Measurements from ENCODE around the gene FAM222A. TPM values are rescaled to one million over a fixed set of nuclear protein-coding genes. Genes with fewer than 3 reads are reported as not detected.

Gene FAM222A
- total and polyA plus RNA-seq, 2 of the 8 experiments (the other 6 are each of a cell fraction or from before 2014, with no cell fraction given), result 0.94 to 1.1 TPM

- no peak overlapping the region for H3K27ac ChIP-seq (ENCODE audit: low read depth, low read length)
- no peak overlapping the region for H3K14ac ChIP-seq (ENCODE audit: insufficient read length)
- no peaks in the 10 kb centered on the region for H3K79me2 ChIP-seq (ENCODE audit: control insufficient read depth in 1 of 2, insufficient read depth in 2 of 2, low read length in 2 of 2)
- H3K4ac ChIP-seq (replicated peaks; ENCODE audit: insufficient read length, low read depth, low read length), result peak overlapping the region; percentile 59
- no peaks in the 10 kb centered on the region for H3K27me3 ChIP-seq (replicated peaks in 1 of 4; ENCODE audit: control insufficient read depth in 3 of 4, extremely low read depth in 1 of 4, insufficient read depth in 3 of 4, low read length in 3 of 4)
- no peaks in the 10 kb centered on the region for H3K36me3 ChIP-seq (ENCODE audit: control insufficient read depth in 2 of 4, insufficient read depth in 4 of 4, low read length in 3 of 4)
- no peaks in the 10 kb centered on the region for H3K23me2 ChIP-seq (ENCODE audit: low read depth, low read length)
- H3K4me1 ChIP-seq (replicated peaks in 1 of 4; ENCODE audit: control insufficient read depth in 3 of 4, insufficient read depth in 4 of 4, low read length in 3 of 4), result peaks cover 0 to 7% (median 2%) of the 10 kb centered on the region in 4 experiments; a peak in 1 of 7 replicates
- no peak overlapping the region for H4K5ac ChIP-seq (ENCODE audit: insufficient read length, low read depth, low read length)
- DNase-seq (ENCODE audit: low read depth in 1 of 2, low spot score in 2 of 2) (peak in 1 of 2 experiments; percentile 47), FAIRE-seq (no peak)
- no peak overlapping the region for H3K9ac ChIP-seq (replicated peaks in 1 of 4; ENCODE audit: extremely low read depth in 1 of 4, low read depth in 3 of 4, low read length in 3 of 4)
- no peak overlapping the region for H2AFZ ChIP-seq (ENCODE audit: low read length)
- no peak overlapping the region for H3K23ac ChIP-seq (ENCODE audit: insufficient read length)
- H2BK20ac ChIP-seq (ENCODE audit: low read length), result 0 out of 2 replicates have a peak overlapping the region, but pooled peaks have one; percentile 9
- no peak overlapping the region for H3K4me3 ChIP-seq (ENCODE audit: extremely low read depth in 1 of 4, insufficient read depth in 2 of 4, low read depth in 3 of 4, low read length in 4 of 4)
- no peak overlapping the region for H3K4me2 ChIP-seq (ENCODE audit: insufficient read depth in 1 of 2, low read depth in 2 of 2, low read length in 2 of 2)
- POLR2A ChIA-PET (ENCODE audit: partially characterized antibody), result interaction anchor here (1.2 to 1.4 kb wide), 2 partner anchors 12 to 173 kb away, joined by 3 read pairs; no protein-coding TSS in a partner anchor
- H2BK15ac ChIP-seq (ENCODE audit: low read length), result peak overlapping the region; percentile 81; the same call in 1 of the 2 replicates
- no peak overlapping the region; the same call in 1 of the 2 replicates for H4K8ac ChIP-seq (ENCODE audit: extremely low read depth, insufficient read depth, low read length)
- H4K20me1 ChIP-seq (replicated peaks in 1 of 2; ENCODE audit: control insufficient read depth in 1 of 2, insufficient read depth in 2 of 2, low read length in 2 of 2), result no peaks in the 10 kb centered on the region
- H3K79me1 ChIP-seq (ENCODE audit: low read depth, low read length), result no peaks in the 10 kb centered on the region
- H3K9me3 ChIP-seq (ENCODE audit: insufficient read depth in 2 of 2, low read depth in 1 of 2, low read length in 1 of 2), result no peaks in the 10 kb centered on the region
- H3K56ac ChIP-seq (replicated peaks; ENCODE audit: insufficient read length, low read depth, low read length), result no peak overlapping the region
- no peak overlapping the region for H2BK120ac ChIP-seq (replicated peaks; ENCODE audit: low read depth, low read length)
- no peak overlapping the region; the same call in 1 of the 2 replicates for H2AK5ac ChIP-seq (ENCODE audit: low read depth, low read length)
- no peak overlapping the region for H3K18ac ChIP-seq (ENCODE audit: extremely low read depth, low read length)
- no peak overlapping the region for H4K91ac ChIP-seq (replicated peaks; ENCODE audit: insufficient read length, low read length)
- H2BK5ac ChIP-seq (ENCODE audit: low read depth, low read length), result no peak overlapping the region
- WGBS, 2 experiments (ENCODE audit: extremely low coverage in 1 of 2, insufficient coverage in 1 of 2, insufficient read length in 1 of 2, insufficient replicate concordance in 2 of 2, low coverage in 1 of 2, low lambda C conversion rate in 2 of 2, missing lambda C conversion rate in 1 of 2), result 80% methylated on average over 17 of the region's 17 CpGs; no CpG with 5 or more reads in 1 of the 2 experiments
- CTCF ChIA-PET (ENCODE audit: partially characterized antibody), result interaction anchor here (0.6 to 11.2 kb wide), 24 partner anchors 10 to 339 kb away, joined by 3 to 163 read pairs (median 4); partner anchors contain the start of gene FAM222A
- H2BK12ac ChIP-seq (ENCODE audit: low read depth, low read length), result peak overlapping the region; percentile 80; the same call in 1 of the 2 replicates
- TF ChIP-seq SP2 (IDR thresholded peaks at IDR 0.05; ENCODE audit: low read length) (no peak), SUZ12 (IDR thresholded peaks at IDR 0.05; ENCODE audit: low read length) (no peak), KDM1A (IDR thresholded peaks at IDR 0.05; ENCODE audit: borderline replicate concordance, low read length) (peak; percentile 61), CTCF (IDR thresholded peaks at IDR 0.05; ENCODE audit: control extremely low read depth in 1 of 3, insufficient read depth in 1 of 3, low read depth in 1 of 3, low read length in 3 of 3) (peak in 2 of 3 experiments; percentile 47 to 49; a peak in 3 of 4 replicates), CBX8 (IDR thresholded peaks at IDR 0.05; ENCODE audit: borderline replicate concordance, low read depth, low read length) (no peak), CEBPB (IDR thresholded peaks at IDR 0.05; ENCODE audit: low read depth, low read length) (0 out of 2 replicates have a peak, but pooled peaks have one; percentile 4), TEAD4 (IDR thresholded peaks at IDR 0.05; ENCODE audit: low read depth, low read length) (no peak), TCF12 (IDR thresholded peaks at IDR 0.05; ENCODE audit: low read depth, low read length) (0 out of 2 replicates have a peak, but pooled peaks have one; percentile 50), SRF (IDR thresholded peaks at IDR 0.05; ENCODE audit: low read depth, low read length) (no peak)
Measured at GRCh38 chr12:109771746-109772621, 58.4 kb downstream of the FAM222A start.
